Prostate gland (tissue), 2 donors: ENCODE results near the gene CCDC167.

Source experiments
- CTCF ChIP-seq, 4 experiments: fragments of 200-600 bp in 2 of 4; fragments of 450-650 bp in 2 of 4; sonication (generic) in 2 of 4; IDR thresholded peaks; 1 replicate in 3 of 4; 2 replicates in 1 of 4; pipeline ENCODE4 v1.5.1; 2016 to 2019; ENCODE audit warnings: antibody characterized with exemption in 4 of 4, mild to moderate bottlenecking in 2 of 4, moderate library complexity in 2 of 4
- POLR2A ChIP-seq: fragments of 450-650 bp; IDR thresholded peaks from one replicate; pipeline ENCODE4 v1.6.1; 2016; ENCODE audit warnings: antibody characterized with exemption, mild to moderate bottlenecking

GRCh38 chr6:37456126-37456525 lies 43.6 kb downstream of the CCDC167 start:
- no peak for TF ChIP-seq POLR2A
- no peak for TF ChIP-seq CTCF (IDR thresholded peaks at IDR 0.05)
